Suppressor macrophage (primary cell): ENCODE data around the gene UGT1A5.
A peak's percentile ranks its signal among the peaks of the same experiment; 100 is the strongest.

ENCODE experiments used
- DNase-seq, 4 experiments: peaks; one replicate each; pipeline ENCODE4 v3.0.0-alpha.2; 2020 to 2022

Gene UGT1A5

GRCh38 chr2:233712611-233713261 lies at the start of gene UGT1A5:
Gene UGT1A5 (plus strand): TSS chr2:233712907. CDS start chr2:233712992, 85 bp downstream.
- DNase-seq, result no peak

- no peak for DNase-seq
Observed at GRCh38 chr2:233663911-233664310, 48.8 kb upstream of the UGT1A5 start.

- DNase-seq, result no peak
Observed at GRCh38 chr2:233668605-233669260, 44.0 kb upstream of the UGT1A5 start.

- DNase-seq, result no peak
Observed at GRCh38 chr2:233671290-233672161, 41.2 kb upstream of the UGT1A5 start, which contains the start of gene UGT1A9. Gene UGT1A9 (plus strand): TSS chr2:233671898. CDS start chr2:233671935, 37 bp downstream.

GRCh38 chr2:233672886-233673285 lies 39.8 kb upstream of the UGT1A5 start:
- peak in 1 of 4 experiments; percentile 2 for DNase-seq

GRCh38 chr2:233673896-233674295 lies 38.8 kb upstream of the UGT1A5 start:
- no peak for DNase-seq

- no peak for DNase-seq
Observed at GRCh38 chr2:233674314-233674713, 38.4 kb upstream of the UGT1A5 start.

GRCh38 chr2:233674995-233675394 lies 37.7 kb upstream of the UGT1A5 start:
- DNase-seq, result no peak

- no peak for DNase-seq
Observed at GRCh38 chr2:233676046-233676445, 36.7 kb upstream of the UGT1A5 start.

- DNase-seq, result no peak
Observed at GRCh38 chr2:233679196-233679595, 33.5 kb upstream of the UGT1A5 start.

- peak; percentile 41 to 65 (median 56) for DNase-seq
Observed at GRCh38 chr2:233680361-233681045, 32.2 kb upstream of the UGT1A5 start.

GRCh38 chr2:233681521-233682099 lies 31.1 kb upstream of the UGT1A5 start, which contains the start of gene UGT1A7:
Gene UGT1A7 (plus strand): TSS chr2:233681901. CDS start chr2:233681938, 37 bp downstream.
- no peak for DNase-seq

- no peak for DNase-seq
Observed at GRCh38 chr2:233684640-233685039, 28.1 kb upstream of the UGT1A5 start.

- DNase-seq, result no peak
Observed at GRCh38 chr2:233686928-233687327, 25.8 kb upstream of the UGT1A5 start.

- no peak for DNase-seq
Observed at GRCh38 chr2:233688341-233688740, 24.4 kb upstream of the UGT1A5 start.

- no peak for DNase-seq
Observed at GRCh38 chr2:233689031-233689430, 23.7 kb upstream of the UGT1A5 start.

- no peak for DNase-seq
Observed at GRCh38 chr2:233689501-233689900, 23.2 kb upstream of the UGT1A5 start.

GRCh38 chr2:233690444-233690843 lies 22.3 kb upstream of the UGT1A5 start:
- DNase-seq, result no peak

- no peak for DNase-seq
Observed at GRCh38 chr2:233691443-233692433, 21.0 kb upstream of the UGT1A5 start.

- DNase-seq, result no peak
Observed at GRCh38 chr2:233692648-233693047, 20.1 kb upstream of the UGT1A5 start, which contains the start of gene UGT1A6. Gene UGT1A6 (plus strand): TSS chr2:233692890. CDS start chr2:233693005, 115 bp downstream.

- DNase-seq, result no peak
Observed at GRCh38 chr2:233693963-233694362, 18.7 kb upstream of the UGT1A5 start.
